Neural crest cell (in vitro differentiated cells): ENCODE results near the gene KCNN2. TPM values are rescaled to one million over a fixed set of nuclear protein-coding genes. Genes with fewer than 3 reads are reported as not detected.

ENCODE experiments used
- DNase-seq: peaks from one replicate; pipeline ENCODE4 v3.0.0; 2021; ENCODE audit warnings: low read depth, mixed read lengths, low spot score
- H3K27ac Mint-ChIP-seq: one replicate; pipeline ENCODE4 v1.8.0; 2021; ENCODE audit warnings: mild to moderate bottlenecking, mixed read lengths; ENCODE audit not compliant: unreplicated experiment
- H3K27me3 Mint-ChIP-seq: 2 replicates; pipeline ENCODE4 v1.8.0; 2021; ENCODE audit warnings: low read depth, mild to moderate bottlenecking, mixed read lengths
- H3K36me3 Mint-ChIP-seq: 2 replicates; pipeline ENCODE4 v1.8.0; 2021; ENCODE audit warnings: low read depth, mild to moderate bottlenecking, mixed read lengths
- H3K4me1 Mint-ChIP-seq: 2 replicates; pipeline ENCODE4 v1.8.0; 2021; ENCODE audit warnings: mixed read lengths
- H3K4me3 Mint-ChIP-seq: one replicate; pipeline ENCODE4 v1.8.0; 2021; ENCODE audit warnings: mild to moderate bottlenecking, mixed read lengths
- H3K9me3 Mint-ChIP-seq: 2 replicates; pipeline ENCODE4 v1.8.0; 2021; ENCODE audit warnings: mixed read lengths
- long read RNA-seq: library from polyadenylated mRNA; unstranded; transcript quantifications from one replicate; pipeline ENCODE4 v2.0.0, GENCODE V29; 2020
- total RNA-seq: library from RNA; stranded (reverse); gene quantifications from 2 replicates; pipeline ENCODE4 v1.2.1, GENCODE V29; 2021
- TF ChIP-seq, protein P1 (sequence below): fragments of 200-600 bp; sonication (generic); conservative IDR thresholded peaks from 2 replicates; pipeline ENCODE4 v1.5.0; 2021; ENCODE audit warnings: antibody characterized with exemption, mild to moderate bottlenecking

The KCNN2 gene
- total RNA-seq: 1.9 and 2.7 TPM in 2 replicates
- long read RNA-seq, partial matches to known transcripts: 2 of 2 reads
- long read RNA-seq, other reads (novel, unspliced or antisense): 0 of 2 reads

DNA sequence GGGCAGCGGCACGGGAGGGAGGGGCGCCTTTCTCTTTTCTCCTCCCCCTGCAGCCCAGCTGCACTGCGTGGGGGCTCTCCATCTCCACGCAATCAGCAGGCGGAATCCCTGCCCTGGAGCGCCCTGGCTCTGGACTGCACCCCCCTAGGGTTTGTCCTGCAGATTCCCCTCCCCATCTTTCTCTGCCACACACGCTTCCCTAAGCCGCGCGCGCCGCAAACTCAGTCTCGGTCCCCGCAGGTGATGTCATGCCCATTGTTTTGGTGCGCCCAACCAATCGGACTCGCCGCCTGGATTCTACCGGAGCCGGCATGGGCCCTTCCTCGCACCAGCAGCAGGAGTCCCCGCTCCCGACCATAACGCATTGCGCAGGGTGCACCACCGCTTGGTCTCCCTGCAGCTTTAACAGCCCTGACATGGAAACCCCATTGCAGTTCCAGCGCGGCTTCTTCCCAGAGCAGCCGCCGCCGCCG, at the start of gene KCNN2:
Gene KCNN2 (plus strand): TSS at position 347 of the 473 bp plus-strand sequence. CDS start 70 bp downstream, at position 417.
- H3K36me3 Mint-ChIP-seq: peaks cover 3% of the 10 kb centered on the region
- H3K4me1 Mint-ChIP-seq: peaks cover 19% of the 10 kb centered on the region
- DNase-seq: peak; percentile 71
- peaks cover 83% of the 10 kb centered on the region for H3K27me3 Mint-ChIP-seq
- TF ChIP-seq, protein P1, sequence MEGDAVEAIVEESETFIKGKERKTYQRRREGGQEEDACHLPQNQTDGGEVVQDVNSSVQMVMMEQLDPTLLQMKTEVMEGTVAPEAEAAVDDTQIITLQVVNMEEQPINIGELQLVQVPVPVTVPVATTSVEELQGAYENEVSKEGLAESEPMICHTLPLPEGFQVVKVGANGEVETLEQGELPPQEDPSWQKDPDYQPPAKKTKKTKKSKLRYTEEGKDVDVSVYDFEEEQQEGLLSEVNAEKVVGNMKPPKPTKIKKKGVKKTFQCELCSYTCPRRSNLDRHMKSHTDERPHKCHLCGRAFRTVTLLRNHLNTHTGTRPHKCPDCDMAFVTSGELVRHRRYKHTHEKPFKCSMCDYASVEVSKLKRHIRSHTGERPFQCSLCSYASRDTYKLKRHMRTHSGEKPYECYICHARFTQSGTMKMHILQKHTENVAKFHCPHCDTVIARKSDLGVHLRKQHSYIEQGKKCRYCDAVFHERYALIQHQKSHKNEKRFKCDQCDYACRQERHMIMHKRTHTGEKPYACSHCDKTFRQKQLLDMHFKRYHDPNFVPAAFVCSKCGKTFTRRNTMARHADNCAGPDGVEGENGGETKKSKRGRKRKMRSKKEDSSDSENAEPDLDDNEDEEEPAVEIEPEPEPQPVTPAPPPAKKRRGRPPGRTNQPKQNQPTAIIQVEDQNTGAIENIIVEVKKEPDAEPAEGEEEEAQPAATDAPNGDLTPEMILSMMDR: no peak
- H3K27ac Mint-ChIP-seq: peak within 1 kb of the TSS; percentile 86
- peak within 1 kb of the TSS; percentile 96 for H3K4me3 Mint-ChIP-seq
- no peaks in the 10 kb centered on the region for H3K9me3 Mint-ChIP-seq

DNA sequence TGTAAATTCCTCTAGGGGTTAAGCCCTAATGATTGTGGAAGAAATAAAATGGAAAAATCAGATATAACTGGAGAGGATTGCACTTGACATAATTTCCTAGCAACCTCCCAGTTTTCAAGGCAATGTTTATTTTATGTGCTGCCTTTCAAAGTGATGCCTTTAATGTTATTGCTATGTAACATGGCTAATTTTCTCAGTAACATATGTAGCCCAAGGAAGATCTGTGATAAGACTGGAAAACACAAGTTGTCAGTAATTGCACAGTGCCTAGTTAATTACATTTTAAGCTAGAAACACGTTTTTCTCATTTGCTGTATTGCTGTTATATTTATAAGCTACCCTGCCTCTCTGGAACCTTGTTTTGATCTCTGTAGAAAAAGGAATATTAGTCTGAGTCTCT, 49.2 kb upstream of the KCNN2 start:
- Mint-ChIP-seq H3K36me3 (no peaks in the 10 kb centered on the region), H3K4me1 (peaks cover 7% of the 10 kb centered on the region), H3K27ac (no peak overlapping the region)

GRCh38 chr5:114314061-114314460, 47.8 kb upstream of the KCNN2 start:
- H3K27ac Mint-ChIP-seq: no peak overlapping the region
- H3K4me1 Mint-ChIP-seq: peaks cover 7% of the 10 kb centered on the region
- DNase-seq: no peak
- no peaks in the 10 kb centered on the region for H3K9me3 Mint-ChIP-seq
- no peaks in the 10 kb centered on the region for H3K36me3 Mint-ChIP-seq
- H3K27me3 Mint-ChIP-seq: no peaks in the 10 kb centered on the region
- H3K4me3 Mint-ChIP-seq: no peak overlapping the region
- TF ChIP-seq, protein P1: no peak

More for the DNA sequence above, 49.2 kb upstream of the KCNN2 start:
- no peaks in the 10 kb centered on the region for H3K9me3 Mint-ChIP-seq
- no peaks in the 10 kb centered on the region for H3K27me3 Mint-ChIP-seq
- H3K4me3 Mint-ChIP-seq: no peak overlapping the region
- TF ChIP-seq, protein P1: no peak
- no peak for DNase-seq

GRCh38 chr5:114316167-114316566, 45.7 kb upstream of the KCNN2 start:
- no peak overlapping the region for H3K4me3 Mint-ChIP-seq
- no peak for DNase-seq
- H3K36me3 Mint-ChIP-seq: no peaks in the 10 kb centered on the region

DNA sequence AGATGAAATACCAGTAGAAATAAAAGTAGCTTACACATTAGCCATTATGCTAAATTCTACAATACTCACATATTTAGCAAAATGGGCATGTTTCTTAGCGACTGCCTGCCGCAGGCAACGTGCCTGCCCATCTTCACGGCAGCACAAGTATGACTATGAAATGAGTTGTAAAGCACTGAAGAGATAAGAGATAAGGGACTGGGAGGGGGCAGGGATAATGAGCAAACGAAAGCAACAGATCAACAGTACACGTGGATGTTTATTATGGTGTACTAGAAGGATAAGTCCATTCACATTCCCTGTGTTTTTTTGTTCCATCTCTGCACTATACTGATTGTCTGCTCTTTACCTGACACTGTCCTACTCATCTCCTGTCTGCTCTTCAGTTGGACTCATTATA, 44.1 kb upstream of the KCNN2 start:
- Mint-ChIP-seq H3K9me3 (no peaks in the 10 kb centered on the region), H3K4me3 (no peak overlapping the region), H3K4me1 (no peaks in the 10 kb centered on the region), H3K27ac (no peak overlapping the region), H3K27me3 (no peaks in the 10 kb centered on the region), H3K36me3 (no peaks in the 10 kb centered on the region)
- DNase-seq: no peak
- TF ChIP-seq, protein P1: no peak

More at GRCh38 chr5:114316167-114316566, 45.7 kb upstream of the KCNN2 start:
- Mint-ChIP-seq H3K27me3 (no peaks in the 10 kb centered on the region), H3K27ac (no peak overlapping the region), H3K9me3 (no peaks in the 10 kb centered on the region), H3K4me1 (peaks cover 7% of the 10 kb centered on the region)
- TF ChIP-seq, protein P1: no peak
